HepG2 (cell line): Measurements from ENCODE around the gene CAPZB. TPM values are rescaled to one million over a fixed set of nuclear protein-coding genes. Genes with fewer than 3 reads are reported as not detected.

Experiments
- ATAC-seq: fragments of 200-7000 bp; cut with Tn5 transposase; 3 replicates; pipeline ENCODE4 v1.9.1; 2020; ENCODE audit warnings: mild to moderate bottlenecking, moderate library complexity
- BruUV-seq: library from RNA; stranded (reverse); fragments of 400-500 nt; replicated peaks from 2 replicates; lab custom pipeline; 2021; lab: Mats Ljungman, UMichigan
- CTCF ChIA-PET: fragments of 300-600 bp; formaldehyde crosslinking; extraction: SDS; loops from one replicate; lab custom pipeline; 2021; ENCODE audit warnings: low total read pairs, inconsistent platforms, low intra/inter-chr PET ratio; lab: Yijun Ruan, JAX
- POLR2A ChIA-PET: fragments of 350-600 bp; sonication (Branson Sonifier 250); formaldehyde crosslinking; loops from one replicate; lab custom pipeline; 2020; ENCODE audit warnings: antibody characterized with exemption, inconsistent platforms; lab: Yijun Ruan, JAX
- DNase-seq: peaks from one replicate; pipeline ENCODE4 v3.0.0-alpha.2; 2015; ENCODE audit warnings: low spot score
- FAIRE-seq: peaks from 3 replicates; lab custom pipeline; 2011; peaks lifted over from hg19 to GRCh38; lab: Jason Lieb, UNC
- H2AFZ ChIP-seq: one replicate; pipeline ENCODE4 v1.6.1; 2011; ENCODE audit warnings: low read length, inconsistent platforms
- H3K27ac ChIP-seq: fragments of 300-600 bp; 3 replicates; pipeline ENCODE4 v1.8.0; 2011; ENCODE audit warnings: mixed run types, mild to moderate bottlenecking, mixed read lengths, low read length, inconsistent platforms; ENCODE audit not compliant: insufficient read depth; ENCODE audit errors: extremely low read length
- H3K27me3 ChIP-seq, 2 experiments: fragments of 200-600 bp in 1 of 2; 2 replicates in 1 of 2; 3 replicates in 1 of 2; pipeline versions ENCODE4 v1.6.0 to v1.8.0; 2011; ENCODE audit warnings: low read length in 2 of 2, mild to moderate bottlenecking in 2 of 2, moderate library complexity in 2 of 2, inconsistent platforms in 1 of 2; ENCODE audit not compliant: insufficient read depth in 2 of 2, control insufficient read depth in 1 of 2
- H3K36me3 ChIP-seq, 2 experiments: fragments of 200-600 bp in 1 of 2; replicated peaks in 1 of 2; 2 replicates in 1 of 2; 3 replicates in 1 of 2; pipeline versions ENCODE4 v1.5.1 to v1.8.0; 2011; ENCODE audit warnings: low read length in 2 of 2, inconsistent platforms in 1 of 2; ENCODE audit not compliant: insufficient read depth in 2 of 2, control insufficient read depth in 1 of 2
- H3K4me1 ChIP-seq: 2 replicates; pipeline ENCODE4 v1.5.1; 2012; ENCODE audit warnings: low read length, inconsistent platforms; ENCODE audit not compliant: insufficient read depth
- H3K4me2 ChIP-seq: 2 replicates; pipeline ENCODE4 v1.6.0; 2011; ENCODE audit warnings: low read depth, low read length, inconsistent platforms
- H3K4me3 ChIP-seq, 3 experiments: fragments of 200-600 bp in 1 of 3; sonication (generic), shearing (Covaris generic) in 1 of 3; replicated peaks in 1 of 3; 2 replicates each; pipeline ENCODE4 v1.5.1; 2011 to 2016; ENCODE audit warnings: low read length in 3 of 3, inconsistent platforms in 2 of 3, low read depth in 2 of 3, mild to moderate bottlenecking in 2 of 3, control low read depth in 1 of 3, mixed read lengths in 1 of 3; ENCODE audit not compliant: insufficient read depth in 1 of 3
- H3K79me2 ChIP-seq: one replicate; pipeline ENCODE4 v1.6.1; 2011; ENCODE audit warnings: low read length, inconsistent platforms; ENCODE audit not compliant: insufficient read depth
- H3K9ac ChIP-seq: 2 replicates; pipeline ENCODE4 v1.6.0; 2011; ENCODE audit warnings: mild to moderate bottlenecking, low read depth, low read length, inconsistent platforms; ENCODE audit not compliant: insufficient read depth
- H3K9me3 ChIP-seq: 2 replicates; pipeline ENCODE4 v1.5.1; 2012; ENCODE audit warnings: mild to moderate bottlenecking, low read length
- H4K20me1 ChIP-seq: 2 replicates; pipeline ENCODE4 v1.6.0; 2011; ENCODE audit warnings: inconsistent platforms, mild to moderate bottlenecking, low read length, moderate library complexity; ENCODE audit not compliant: insufficient read depth
- ARID5B ChIP-seq: IDR thresholded peaks from 2 replicates; pipeline ENCODE4 v1.4.0; 2020; ENCODE audit warnings: mild to moderate bottlenecking, missing genetic modification reagents
- BCL6 ChIP-seq: IDR thresholded peaks from 2 replicates; pipeline ENCODE4 v1.6.1; 2016; ENCODE audit warnings: missing genetic modification reagents, missing compliant biosample characterization
- CBX2 ChIP-seq, 2 experiments: fragments of 200-600 bp in 1 of 2; sonication (generic); formaldehyde crosslinking in 1 of 2; IDR thresholded peaks; 2 replicates each; pipeline versions ENCODE4 v1.7.0 to v1.8.1; 2018 to 2022; ENCODE audit warnings: low read depth in 2 of 2, low read length in 1 of 2, mild to moderate bottlenecking in 1 of 2, missing genetic modification reagents in 1 of 2
- CERS6 ChIP-seq: sonication (generic); formaldehyde crosslinking; IDR thresholded peaks from 2 replicates; pipeline ENCODE4 v1.5.0; 2020; ENCODE audit warnings: missing genetic modification reagents
- CHCHD3 ChIP-seq: sonication (generic); formaldehyde crosslinking; IDR thresholded peaks from 2 replicates; pipeline ENCODE4 v1.8.0; 2022; ENCODE audit warnings: mild to moderate bottlenecking, missing genetic modification reagents, moderate library complexity
- CHD2 ChIP-seq: IDR thresholded peaks from 2 replicates; pipeline ENCODE4 v1.6.1; 2011; ENCODE audit warnings: low read depth, low read length, improper control_type of control experiment
- KAT7 ChIP-seq: IDR thresholded peaks from 2 replicates; pipeline ENCODE4 v1.6.1; 2018; ENCODE audit warnings: borderline replicate concordance, missing compliant biosample characterization
- MAX ChIP-seq: IDR thresholded peaks from 2 replicates; pipeline ENCODE4 v1.6.1; 2012; ENCODE audit warnings: inconsistent platforms
- NKX3-1 ChIP-seq: sonication (generic); formaldehyde crosslinking; IDR thresholded peaks from 2 replicates; pipeline ENCODE4 v1.5.0; 2020; ENCODE audit warnings: missing genetic modification reagents
- RORA ChIP-seq: sonication (generic); formaldehyde crosslinking; IDR thresholded peaks from 2 replicates; pipeline ENCODE4 v1.5.0; 2020; ENCODE audit warnings: mild to moderate bottlenecking, missing genetic modification reagents, moderate library complexity
- SALL1 ChIP-seq: sonication (generic); formaldehyde crosslinking; IDR thresholded peaks from 2 replicates; pipeline ENCODE4 v1.8.0; 2022; ENCODE audit warnings: mild to moderate bottlenecking, missing genetic modification reagents
- TFDP2 ChIP-seq: sonication (generic); formaldehyde crosslinking; IDR thresholded peaks from 2 replicates; pipeline ENCODE4 v1.4.0; 2020; ENCODE audit warnings: missing genetic modification reagents
- ZFP36 ChIP-seq: fragments of 150-350 bp; IDR thresholded peaks from 2 replicates; pipeline ENCODE4 v1.6.1; 2018; ENCODE audit warnings: borderline replicate concordance, low read length, low read depth; ENCODE audit not compliant: partially characterized antibody
- ZNF205 ChIP-seq: IDR thresholded peaks from 2 replicates; pipeline ENCODE4 v1.6.1; 2018; ENCODE audit warnings: missing biosample characterization, missing genetic modification reagents
- ZNF414 ChIP-seq: sonication (generic); formaldehyde crosslinking; IDR thresholded peaks from 2 replicates; pipeline ENCODE4 v1.5.0; 2020; ENCODE audit warnings: missing genetic modification reagents
- ZNF652 ChIP-seq: IDR thresholded peaks from 2 replicates; pipeline ENCODE4 v1.6.1; 2016; ENCODE audit warnings: low read depth, borderline replicate concordance
- ZNF850 ChIP-seq: sonication (generic); formaldehyde crosslinking; conservative IDR thresholded peaks from 2 replicates; pipeline ENCODE4 v1.9.0; 2021; ENCODE audit warnings: mild to moderate bottlenecking, missing genetic modification reagents
- WGBS: methylation state at CpG from one replicate; pipeline ENCODE4 v1.1.6; 2017; ENCODE audit warnings: low lambda C conversion rate; 5-methylcytosine and 5-hydroxymethylcytosine counted together
- in situ Hi-C: cut with HindIII; loops from 2 replicates; pipeline ENCODE4 v1.10.0; 2017; ENCODE audit warnings: low pct_unique_long_range_greater_than_20kb; ENCODE audit not compliant: extremely low pct_ligation_motif_present
- intact Hi-C: fragments of 100-400 bp; cut with micrococcal nuclease; formaldehyde crosslinking; loops from one replicate; pipeline ENCODE4 v1.10.0; 2022; ENCODE audit not compliant: unreplicated experiment
- polyA plus RNA-seq, 8 experiments: library from polyadenylated mRNA; depleted of rRNA in 3 of 8; stranded (reverse) in 7 of 8; unstranded in 1 of 8; fragments of >200 nt; fragmentation: Illumina TruSeq in 4 of 8; extraction: Trizol in 4 of 8; gene quantifications; 2 replicates each; pipeline versions ENCODE4 v1.2.1 to v1.2.3, GENCODE V29; 2011 to 2016; ENCODE audit warnings: low read depth in 4 of 8, missing spikeins in 1 of 8, mixed read lengths in 1 of 8; ENCODE audit not compliant: insufficient read depth in 1 of 8
- total RNA-seq, 5 experiments: library from RNA; depleted of rRNA; stranded (reverse); fragments of >200 nt; fragmentation: Illumina TruSeq; extraction: Trizol; gene quantifications; 2 replicates each; pipeline ENCODE4 v1.2.3, GENCODE V29; 2016; ENCODE audit warnings: low read depth in 1 of 5

CAPZB gene
- total and polyA plus RNA-seq, 2 of the 13 experiments (the other 11 are each of a cell fraction or from before 2014, with no cell fraction given), result 58.9 to 76.9 TPM

GRCh38 chr1:19525607-19526545 is 40.5 kb upstream of the CAPZB start:
- Histone ChIP-seq H3K4me1 (no peaks in the 10 kb centered on the region), H3K4me2 (no peak overlapping the region), H3K9ac (no peak overlapping the region), H3K9me3 (no peaks in the 10 kb centered on the region), H3K36me3 (no peaks in the 10 kb centered on the region), H3K4me3 (no peak overlapping the region), H3K27ac (no peak overlapping the region), H2AFZ (no peak overlapping the region), H3K27me3 (no peaks in the 10 kb centered on the region; a peak in 1 of 5 replicates), H4K20me1 (no peaks in the 10 kb centered on the region), H3K79me2 (no peaks in the 10 kb centered on the region)
- DNase-seq (no peak), FAIRE-seq (no peak), ATAC-seq (no peak)
- intact Hi-C loops (no loop called here), in situ Hi-C loops (no loop called here)
- no peak for TF ChIP-seq BCL6 (CRISPR knock-in tag)
- TF ChIP-seq TFDP2, result no peak
- no peak for TF ChIP-seq SALL1 (CRISPR knock-in tag)
- no peak for TF ChIP-seq ZNF652 (CRISPR knock-in tag)
- no peak for TF ChIP-seq ZNF414 (CRISPR knock-in tag)
- no peak for TF ChIP-seq ARID5B (CRISPR knock-in tag)
- no peak for TF ChIP-seq ZNF205 (CRISPR knock-in tag)
- TF ChIP-seq CERS6 (CRISPR knock-in tag), result no peak
- TF ChIP-seq ZFP36, result no peak
- TF ChIP-seq MAX, result no peak
- no peak for TF ChIP-seq ZNF850 (CRISPR knock-in tag)
- no peak for TF ChIP-seq CBX2 (IDR thresholded peaks at IDR 0.05; ENCODE audit: low read depth, low read length)
- no peak for TF ChIP-seq CBX2 (CRISPR knock-in tag; IDR thresholded peaks at IDR 0.05; ENCODE audit: low read depth)
- TF ChIP-seq CHCHD3 (CRISPR knock-in tag), result no peak
- TF ChIP-seq CHD2, result no peak
- no peak for TF ChIP-seq NKX3-1 (CRISPR knock-in tag)
- no peak for TF ChIP-seq RORA
- TF ChIP-seq KAT7, result no peak
- ChIA-PET POLR2A (no interaction called here), CTCF (no interaction called here)
- no TSS peak for BruUV-seq
- WGBS, result 46% methylated on average over 8 of the region's 8 CpGs
